CD4-positive, alpha-beta T cell treated with Interleukin-4 for 4 hours (primary cell): ENCODE measurements around the gene COL24A1.
A peak's percentile ranks its signal among the peaks of the same experiment; 100 is the strongest.
"Not testable (repeated sequence)": the region's sequence is repeated elsewhere in the genome, so short reads cannot be mapped to it uniquely, and the experiment has no call there.

Experiments
- DNase-seq: peaks from one replicate; pipeline ENCODE4 v3.0.0-alpha.2; 2020

COL24A1 gene

DNA sequence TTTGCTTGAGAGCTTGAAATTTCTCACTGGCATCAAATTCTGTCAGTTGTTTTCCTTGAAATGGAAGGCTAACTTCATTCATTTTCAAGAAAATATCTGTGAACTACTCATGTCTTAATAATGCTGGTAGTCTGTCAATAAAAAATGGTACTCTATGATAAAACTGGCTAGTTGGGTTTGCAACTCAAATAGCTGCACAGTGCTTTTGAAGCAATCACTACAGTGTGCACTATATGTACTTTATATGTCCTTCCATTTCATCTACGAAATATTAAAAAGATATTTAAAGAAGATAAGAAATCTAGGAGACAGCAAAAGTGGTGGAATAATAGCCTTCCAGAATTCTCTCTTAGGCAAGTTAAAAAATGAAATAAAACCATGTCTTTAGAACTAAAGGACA, 408.5 kb downstream of the COL24A1 start:
- DNase-seq: no peak

DNA sequence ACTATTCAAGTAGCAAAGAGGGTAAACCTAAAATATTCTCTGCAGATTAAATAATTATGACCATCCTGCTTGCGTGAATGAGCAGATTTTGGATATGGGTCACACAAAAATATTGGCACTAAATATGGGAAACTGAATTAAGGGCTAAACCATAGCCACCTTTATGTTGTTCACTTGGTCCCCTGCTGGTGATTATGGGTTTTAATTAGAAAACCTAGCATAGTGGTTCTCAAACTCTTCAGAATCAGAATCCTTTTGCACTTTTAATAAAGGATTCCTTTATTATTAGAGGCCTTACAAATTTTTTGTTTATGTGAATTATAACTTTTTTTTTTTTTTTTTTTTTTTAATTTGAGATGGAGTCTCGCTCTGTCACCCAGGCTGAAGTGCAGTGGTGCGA, 409.8 kb downstream of the COL24A1 start:
- DNase-seq: no peak

DNA sequence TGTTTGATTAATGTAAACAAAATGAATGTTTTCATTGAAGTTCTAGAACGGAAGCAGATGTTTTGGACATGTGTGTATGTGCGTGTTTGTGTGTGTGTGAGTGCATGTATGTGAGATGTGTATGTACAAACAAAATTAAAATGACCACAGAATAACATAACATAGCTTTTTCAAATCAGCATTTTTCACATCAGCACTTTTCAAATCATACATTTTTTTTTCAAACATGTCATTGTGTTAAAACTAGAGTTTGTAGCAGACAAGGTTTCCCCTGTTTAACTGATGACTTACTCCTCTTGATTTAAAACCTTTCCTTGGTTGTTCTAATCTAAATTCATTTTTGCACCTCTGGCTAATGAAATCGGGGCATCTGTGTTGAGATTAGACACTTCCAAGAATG, 412.8 kb downstream of the COL24A1 start:
- no peak for DNase-seq

DNA sequence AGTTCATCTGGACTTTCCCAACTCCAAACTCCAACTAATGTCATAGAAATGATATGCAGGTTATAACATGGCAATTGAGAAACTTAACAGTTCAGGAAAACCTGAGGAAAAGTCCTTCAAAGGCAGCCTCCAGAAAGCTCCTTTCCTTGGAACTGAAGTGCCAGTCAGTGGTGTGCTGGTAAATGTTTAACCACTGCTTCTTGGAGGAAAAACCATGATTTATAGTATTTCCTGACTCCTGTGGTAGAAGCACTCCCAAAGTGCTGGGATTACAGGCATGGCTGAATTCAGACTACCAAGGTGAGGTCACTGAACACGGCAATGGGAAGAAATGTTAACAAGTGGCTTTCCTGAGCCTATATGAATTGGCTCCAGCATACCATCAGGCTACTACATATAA, 421.6 kb downstream of the COL24A1 start:
- no peak for DNase-seq

DNA sequence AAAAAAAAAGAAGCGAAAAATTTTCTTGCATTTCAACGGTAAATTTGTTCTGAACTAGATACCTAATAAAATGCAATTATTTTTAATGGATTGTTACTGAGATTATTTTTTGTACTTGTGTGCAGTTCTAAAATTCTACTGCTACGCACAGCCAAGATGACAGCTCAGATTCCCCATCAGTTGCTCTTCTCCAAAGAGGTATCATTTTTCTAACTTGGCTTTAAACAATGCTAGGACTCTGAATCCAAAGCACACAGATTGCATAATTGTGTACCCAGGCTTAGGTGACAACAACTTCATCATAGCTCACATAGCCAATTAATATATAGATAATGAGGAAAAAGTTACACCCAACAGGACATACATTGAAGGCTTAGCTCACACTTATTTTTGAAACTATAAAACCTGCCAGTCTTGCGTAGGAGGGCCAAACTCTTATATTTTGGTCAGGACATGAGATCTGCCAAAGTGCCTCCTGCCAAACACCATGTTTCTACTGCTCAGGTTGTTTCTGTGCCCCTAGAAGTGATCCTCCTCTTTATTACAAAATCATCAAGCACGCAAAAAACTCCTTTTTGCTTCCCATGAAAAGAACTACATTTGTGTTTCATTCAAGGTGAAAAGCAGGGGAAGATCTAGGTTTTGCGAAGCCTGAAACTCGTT, 437.8 kb downstream of the COL24A1 start:
- DNase-seq: no peak

DNA sequence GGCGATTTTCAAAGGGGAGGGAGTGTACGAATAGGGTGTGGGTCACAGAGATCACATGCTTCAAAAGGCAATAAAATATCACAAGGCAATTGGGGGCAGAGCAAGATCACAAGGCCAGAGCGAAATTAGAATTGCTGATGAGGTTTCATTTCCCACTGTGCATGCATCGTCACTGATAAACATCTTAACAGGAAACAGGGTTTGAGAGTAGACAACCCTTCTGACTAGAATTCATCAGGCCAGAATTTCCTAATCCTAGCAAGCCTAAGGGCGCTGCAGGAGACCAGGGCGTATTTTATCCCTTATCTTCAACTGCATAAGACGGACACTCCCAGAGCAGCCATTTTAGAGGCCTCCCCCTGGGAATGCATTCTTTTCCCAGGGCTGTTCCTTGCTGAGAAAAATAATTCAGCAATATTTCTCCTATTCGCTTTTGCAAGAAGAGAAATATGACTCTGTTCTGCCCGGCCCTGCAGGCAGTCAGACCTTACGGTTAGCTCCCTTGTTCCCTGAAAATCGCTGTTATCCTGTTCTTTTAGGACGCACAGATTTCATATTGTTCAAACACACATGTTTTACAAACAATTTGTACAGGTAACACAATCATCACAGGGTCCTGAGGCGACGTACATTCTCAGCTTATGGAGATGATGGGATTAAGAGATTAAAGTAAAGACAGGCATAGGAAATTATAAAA, 442.0 kb downstream of the COL24A1 start:
- DNase-seq: not testable (repeated sequence)

DNA sequence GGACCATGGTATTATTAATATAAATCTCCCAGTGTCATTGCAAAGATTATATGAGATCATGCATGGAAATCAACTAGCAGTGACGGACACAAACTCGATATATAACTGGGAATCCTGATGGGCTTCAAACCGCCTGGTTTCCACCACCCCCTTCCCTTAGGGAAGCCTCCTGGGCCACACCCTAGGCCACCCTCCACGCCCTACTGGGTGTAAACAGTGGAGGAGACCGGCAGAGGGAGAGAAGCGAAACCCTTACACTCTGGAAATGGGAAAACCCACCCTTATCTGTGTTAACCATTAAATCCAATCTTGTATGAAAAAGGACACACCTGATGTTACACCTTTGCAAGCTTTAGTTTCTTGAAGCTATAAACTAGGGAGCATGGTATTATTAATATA, 447.7 kb downstream of the COL24A1 start:
- DNase-seq: no peak

DNA sequence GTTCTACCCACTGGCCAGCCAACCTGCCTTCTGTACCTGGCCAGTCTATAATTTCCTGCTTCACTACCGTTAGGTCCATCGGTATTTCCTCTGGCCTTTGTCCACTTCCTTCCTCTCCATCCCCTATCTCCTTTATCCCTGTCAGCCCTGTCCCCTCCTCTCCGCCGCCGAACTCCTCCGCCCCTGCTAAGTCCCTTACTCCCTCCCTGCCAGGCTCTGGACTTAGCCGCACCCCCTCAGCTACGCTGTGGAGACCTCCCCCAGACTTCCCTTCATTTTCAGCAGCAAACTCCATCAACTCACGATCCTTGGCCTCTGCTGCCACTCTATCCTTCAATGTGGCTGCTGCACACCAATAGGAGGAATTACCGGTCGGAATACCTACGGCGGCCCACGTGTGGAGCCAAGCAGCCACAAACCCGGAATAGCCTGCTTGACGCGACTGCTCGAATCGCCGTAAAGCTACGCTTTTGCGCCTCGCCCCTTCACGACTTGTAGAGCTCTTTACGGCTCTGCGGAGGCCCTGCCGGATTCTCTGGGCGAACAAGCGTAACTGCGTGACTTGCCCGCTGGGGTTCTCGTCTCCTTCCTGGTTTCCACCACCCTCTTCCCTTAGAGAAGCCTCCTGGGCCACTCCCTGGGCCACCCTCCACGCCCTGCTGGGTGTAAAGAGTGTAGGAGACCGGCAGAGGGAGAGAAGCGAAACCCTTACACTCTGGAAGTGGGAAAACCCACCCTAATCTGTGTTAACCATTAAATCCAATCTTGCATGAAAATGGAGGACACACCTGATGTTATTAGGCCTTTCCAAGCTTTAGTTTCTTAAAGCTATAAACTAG, 448.4 kb downstream of the COL24A1 start, which contains the start of gene ZNHIT6:
Gene ZNHIT6 (minus strand): TSS at position 444 of the 839 bp plus-strand sequence. CDS start 149 bp downstream, at position 295.
- DNase-seq: peak; percentile 93

DNA sequence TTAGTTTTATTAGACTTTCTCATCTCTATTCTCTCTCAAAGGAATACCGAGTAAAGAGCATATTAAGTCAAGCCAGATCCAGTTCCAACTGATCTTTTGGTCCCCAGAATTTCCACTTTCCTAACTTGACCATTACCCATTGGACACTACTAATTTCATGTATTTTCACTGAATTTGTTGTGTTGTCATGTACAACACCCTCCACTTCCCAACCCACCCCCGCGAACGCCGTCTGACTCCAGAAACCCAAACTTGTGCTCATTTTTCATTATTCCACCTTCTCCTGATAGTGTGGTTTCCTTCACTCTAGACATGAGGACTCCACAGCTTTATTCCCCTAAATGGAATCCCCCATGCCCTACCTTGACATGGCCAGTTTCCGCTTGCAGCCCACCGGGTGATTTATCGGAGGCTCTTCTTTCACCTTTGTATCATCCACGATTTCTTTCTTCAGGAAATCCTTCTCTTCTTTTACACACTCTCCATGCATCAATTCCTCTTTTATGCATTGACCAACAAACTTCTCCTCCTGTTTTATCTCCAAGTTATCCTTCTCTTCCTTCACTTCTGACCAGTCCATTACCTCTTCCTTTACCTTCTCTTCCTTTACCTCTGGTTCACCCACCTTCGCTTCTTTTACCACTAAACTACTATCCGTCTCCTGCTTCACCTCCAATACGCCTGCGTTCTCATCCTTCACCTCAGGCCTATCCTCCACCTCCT, 449.1 kb downstream of the COL24A1 start:
- peak; percentile 2 for DNase-seq

DNA sequence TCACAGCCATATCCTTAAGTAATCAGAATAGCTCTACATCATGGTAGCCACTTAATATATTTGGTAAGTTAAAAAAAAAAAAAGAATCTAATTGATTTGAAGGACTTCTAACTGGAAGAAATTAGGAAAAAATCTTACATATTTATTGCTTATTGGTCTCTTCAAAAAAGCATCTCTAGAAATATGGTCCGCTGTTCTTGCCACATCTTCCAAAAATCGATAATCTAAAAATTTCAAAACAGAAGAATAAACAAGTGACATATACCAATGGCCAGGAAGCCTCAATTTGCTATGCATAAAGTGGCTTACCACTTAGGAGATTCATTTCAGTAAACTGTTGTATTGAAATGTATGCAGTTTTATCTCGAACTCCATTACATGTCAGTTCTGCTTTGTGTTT, 450.6 kb downstream of the COL24A1 start:
- DNase-seq: no peak

DNA sequence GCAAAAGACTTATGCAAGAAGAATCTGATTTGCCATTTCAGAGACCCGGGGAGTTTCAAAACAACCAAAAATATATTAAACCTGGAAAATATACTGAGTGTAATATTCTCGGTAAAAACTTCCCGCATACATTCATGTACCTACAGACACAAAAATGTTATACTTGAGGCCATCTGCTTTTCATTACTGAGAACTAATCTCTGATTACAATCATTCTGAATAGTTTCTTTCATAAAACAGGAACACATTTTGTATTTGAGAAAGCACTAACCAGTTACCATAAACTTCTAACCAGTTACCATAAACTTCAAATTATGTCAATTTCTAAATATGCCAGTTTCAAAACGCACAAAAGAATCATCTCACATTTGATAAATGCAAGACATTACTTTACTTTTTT, 456.1 kb downstream of the COL24A1 start:
- DNase-seq: no peak

DNA sequence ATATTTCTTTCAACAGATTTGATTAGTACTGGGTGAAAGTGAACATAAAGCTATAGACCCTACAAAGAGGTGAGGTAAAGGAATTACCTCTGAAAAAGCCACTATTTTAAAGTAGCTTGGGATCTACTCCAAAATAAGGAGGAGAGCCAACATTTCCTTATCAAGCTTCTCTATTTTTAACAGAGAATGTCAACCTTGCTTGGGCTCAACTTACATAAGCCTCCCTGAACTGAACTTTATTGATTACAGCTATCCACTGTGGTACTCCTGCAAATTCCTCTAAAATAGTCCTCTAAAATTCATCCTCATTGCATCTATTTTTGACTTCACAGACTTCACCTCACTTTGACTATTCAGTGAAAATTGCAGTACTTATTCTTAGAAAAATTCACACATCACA, 458.7 kb downstream of the COL24A1 start:
- no peak for DNase-seq

DNA sequence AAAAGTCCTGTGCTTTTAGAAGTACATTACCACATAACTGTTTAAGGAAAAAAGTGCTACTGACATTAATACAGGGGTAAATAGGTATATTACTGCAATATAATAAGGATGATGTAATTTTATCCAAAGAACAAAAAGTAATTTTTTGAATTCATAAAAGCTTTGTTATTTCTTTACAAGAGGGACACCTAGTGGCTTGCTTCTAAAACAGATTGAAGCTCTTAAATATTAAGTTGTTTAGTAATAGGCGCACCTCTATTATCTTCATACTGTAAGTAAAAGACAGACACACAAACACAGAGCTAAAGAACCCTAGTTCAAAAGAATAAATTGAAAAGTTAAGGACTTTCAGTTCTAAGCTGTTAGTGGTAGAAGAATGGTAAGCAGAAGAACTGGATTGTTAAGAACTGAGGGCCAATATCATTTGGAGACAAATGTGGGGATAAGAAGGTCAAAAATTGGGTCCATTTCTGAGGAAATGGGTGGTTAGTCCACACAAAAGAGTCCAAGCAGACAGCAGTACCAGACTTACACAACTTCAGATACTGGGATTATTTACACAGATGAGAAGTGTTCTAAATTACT, 463.8 kb downstream of the COL24A1 start:
- DNase-seq: no peak

DNA sequence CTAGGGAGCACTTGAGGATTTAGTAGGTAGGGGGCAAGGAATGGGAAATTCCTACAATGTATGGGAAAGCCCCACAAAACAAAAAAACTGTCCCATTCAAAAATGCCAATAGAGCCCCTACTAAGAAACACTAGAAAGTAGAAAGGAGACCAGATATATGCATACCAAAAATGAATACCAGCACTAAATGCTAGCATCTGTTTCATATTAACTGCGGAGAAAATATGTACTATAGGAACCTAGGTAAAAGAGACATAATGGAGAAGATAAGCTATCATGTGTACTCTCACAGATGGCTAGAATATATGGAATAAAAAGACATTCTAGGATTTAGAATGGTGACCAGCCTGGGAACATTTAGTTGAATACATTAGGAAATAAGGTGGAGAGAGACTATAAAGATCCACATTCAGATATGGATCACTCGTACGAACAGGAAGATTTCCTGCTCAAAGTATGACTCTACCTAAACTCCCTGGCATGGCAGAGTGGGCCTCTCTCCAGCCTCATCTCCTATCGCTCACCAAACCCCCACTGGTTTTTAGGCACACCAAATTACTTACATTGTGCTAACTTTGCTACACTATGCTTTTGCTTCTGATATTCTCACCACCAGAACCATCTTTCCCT, 466.7 kb downstream of the COL24A1 start:
- DNase-seq: no peak

DNA sequence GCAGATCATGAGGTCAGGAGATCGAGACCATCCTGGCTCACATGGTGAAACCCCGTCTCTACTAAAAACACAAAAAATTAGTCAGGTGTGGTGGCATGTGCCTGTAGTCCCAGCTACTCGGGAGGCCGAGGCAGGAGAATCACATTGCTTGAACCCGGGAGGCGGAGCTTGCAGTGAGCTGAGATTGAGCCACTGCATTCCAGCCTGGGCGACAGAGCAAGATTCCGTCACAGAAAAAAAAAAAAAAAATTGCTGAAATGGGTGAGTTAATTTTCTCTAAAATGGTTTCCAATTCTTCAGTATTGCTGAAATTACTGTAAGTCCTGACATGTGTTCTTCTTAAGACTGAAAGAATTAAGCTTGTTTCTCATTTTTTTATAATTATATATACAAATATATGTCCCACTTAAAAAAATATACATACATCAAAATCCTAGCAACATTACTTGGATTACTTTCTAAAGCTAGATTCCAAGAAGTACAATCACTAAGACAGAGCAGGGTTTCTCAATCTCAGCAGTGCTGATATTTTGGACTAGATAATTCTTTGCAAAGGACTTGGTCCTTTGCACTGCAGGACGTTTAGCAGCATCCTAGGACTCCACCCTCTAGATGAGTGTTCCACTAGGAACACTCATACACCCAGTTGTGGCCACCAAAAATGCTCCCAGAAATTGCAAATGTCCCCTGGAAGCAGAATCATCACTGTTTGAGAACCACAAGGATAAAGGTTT, 473.1 kb downstream of the COL24A1 start:
- DNase-seq: no peak

DNA sequence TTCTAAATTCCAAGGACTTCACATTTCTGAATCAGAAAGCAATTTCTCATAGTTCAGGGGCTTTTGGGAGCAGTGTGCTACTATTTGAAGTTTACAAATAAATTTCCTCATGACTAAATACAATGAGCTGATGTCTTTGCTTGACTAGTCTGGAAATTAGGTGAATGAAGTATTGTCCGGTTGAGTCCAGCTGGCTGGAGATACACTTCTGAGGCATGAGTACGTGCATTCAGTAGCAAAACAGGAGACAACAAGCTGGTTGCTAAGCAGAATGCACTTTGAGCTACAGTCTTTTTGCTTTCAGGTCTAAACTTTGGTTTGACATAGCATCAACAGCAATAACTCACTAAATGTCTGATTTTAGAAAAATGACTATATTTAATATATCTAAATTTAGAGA, 475.5 kb downstream of the COL24A1 start:
- DNase-seq: no peak
